H1 (cell line): ENCODE data around the gene INPP5K. TPM values are rescaled to one million over a fixed set of nuclear protein-coding genes. Genes with fewer than 3 reads are reported as not detected.

ENCODE experiments used
- BACH1 ChIP-seq: IDR thresholded peaks from 2 replicates; pipeline ENCODE4 v1.6.1; 2012; ENCODE audit warnings: low read length, improper control_type of control experiment
- CHD1 ChIP-seq: IDR thresholded peaks from 2 replicates; pipeline ENCODE4 v1.6.1; 2012; ENCODE audit warnings: low read depth, low read length, improper control_type of control experiment
- EP300 ChIP-seq, 2 experiments: IDR thresholded peaks; 1 replicate in 1 of 2; 2 replicates in 1 of 2; pipeline ENCODE4 v1.6.1; 2011 to 2012; ENCODE audit warnings: low read depth in 2 of 2, low read length in 2 of 2, mild to moderate bottlenecking in 2 of 2, borderline replicate concordance in 1 of 2, inconsistent platforms in 1 of 2, moderate library complexity in 1 of 2
- NRF1 ChIP-seq: IDR thresholded peaks from 2 replicates; pipeline ENCODE4 v1.6.1; 2011; ENCODE audit warnings: mild to moderate bottlenecking, low read depth, low read length, improper control_type of control experiment
- SIN3A ChIP-seq, 2 experiments: IDR thresholded peaks in 1 of 2; conservative IDR thresholded peaks in 1 of 2; 2 replicates each; pipeline ENCODE4 v1.6.1; 2011 to 2012; ENCODE audit warnings: low read length in 2 of 2, improper control_type of control experiment in 1 of 2, low read depth in 1 of 2, mild to moderate bottlenecking in 1 of 2
- YY1 ChIP-seq: IDR thresholded peaks from 2 replicates; pipeline ENCODE4 v1.6.1; 2011; ENCODE audit warnings: low read depth, mild to moderate bottlenecking, low read length
- polyA plus RNA-seq, 7 experiments: library from polyadenylated mRNA; depleted of rRNA in 3 of 7; stranded (reverse) in 5 of 7; unstranded in 2 of 7; fragments of >200 nt in 5 of 7; fragments of 200-250 nt in 2 of 7; gene quantifications; 1 replicate in 5 of 7; 2 replicates in 1 of 7; 4 replicates in 1 of 7; pipeline versions ENCODE4 v1.2.1 to v1.2.3, GENCODE V29; 2011 to 2013; ENCODE audit warnings: missing spikeins in 2 of 7, mixed read lengths in 2 of 7
- total RNA-seq: library from RNA; stranded (reverse); fragmentation: NEBNext Ultra II Directional; extraction: Animal tissue kit (Norgen Biotek cat#: 25700); gene quantifications from 2 replicates; pipeline ENCODE4 v1.2.1, GENCODE V29; 2021

INPP5K gene
- total and polyA plus RNA-seq, 2 of the 8 experiments (the other 6 are each of a cell fraction or from before 2014, with no cell fraction given), result 21.0 to 24.1 TPM

GRCh38 chr17:1511290-1511689, 5.1 kb downstream of the INPP5K start (continued):
- TF ChIP-seq SIN3A (conservative IDR thresholded peaks at IDR 0.05 in 1 of 2, IDR thresholded peaks at IDR 0.05 in 1 of 2; ENCODE audit: low read depth in 1 of 2, low read length in 2 of 2) (no peak), YY1 (no peak), CHD1 (no peak), NRF1 (no peak), BACH1 (no peak), EP300 (IDR thresholded peaks at IDR 0.05; ENCODE audit: borderline replicate concordance in 1 of 2, low read depth in 2 of 2, low read length in 2 of 2) (no peak)
